ENCODE measurements around the gene APOLD1. TPM values are rescaled to one million over a fixed set of nuclear protein-coding genes. Genes with fewer than 3 reads are reported as not detected.
A peak's percentile ranks its signal among the peaks of the same experiment; 100 is the strongest.

APOLD1 gene
- total RNA-seq, 1 experiment from 2014 or later = 5.3 TPM

DNA sequence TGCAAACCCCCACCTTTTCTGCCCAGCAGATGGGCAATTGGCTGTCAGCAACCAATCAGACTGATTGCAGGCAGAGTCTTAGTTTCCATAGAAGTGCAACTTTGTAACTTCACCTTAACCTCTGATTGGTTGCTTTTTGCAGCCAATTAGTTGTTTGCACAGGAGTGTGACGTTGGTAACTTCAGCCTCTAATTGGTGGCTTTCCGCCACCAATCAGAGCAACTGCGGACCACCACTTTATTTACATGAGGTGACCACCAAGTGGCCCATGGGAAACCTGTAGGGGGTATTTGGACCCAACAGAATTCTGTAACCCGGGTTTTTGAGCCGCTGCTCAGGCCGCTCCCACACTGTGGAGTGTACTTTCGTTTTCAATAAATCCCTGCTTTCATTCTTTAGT lies 36.0 kb upstream of the APOLD1 start:
- no TSS peak for BruUV-seq (replicated peaks)
- Mint-ChIP-seq H3K36me3 (ENCODE audit: insufficient read depth, unreplicated experiment) (peaks cover 12% of the 10 kb centered on the region), H3K9me3 (ENCODE audit: low read depth, unreplicated experiment) (no peaks in the 10 kb centered on the region), H3K27ac (ENCODE audit: unreplicated experiment) (peak overlapping the region; percentile 54), H3K4me1 (ENCODE audit: low read depth, unreplicated experiment) (peaks cover 26% of the 10 kb centered on the region), H3K4me3 (ENCODE audit: low read depth, unreplicated experiment) (peak overlapping the region; percentile 60), H3K27me3 (ENCODE audit: unreplicated experiment) (no peaks in the 10 kb centered on the region)
- TF ChIP-seq, protein P1, sequence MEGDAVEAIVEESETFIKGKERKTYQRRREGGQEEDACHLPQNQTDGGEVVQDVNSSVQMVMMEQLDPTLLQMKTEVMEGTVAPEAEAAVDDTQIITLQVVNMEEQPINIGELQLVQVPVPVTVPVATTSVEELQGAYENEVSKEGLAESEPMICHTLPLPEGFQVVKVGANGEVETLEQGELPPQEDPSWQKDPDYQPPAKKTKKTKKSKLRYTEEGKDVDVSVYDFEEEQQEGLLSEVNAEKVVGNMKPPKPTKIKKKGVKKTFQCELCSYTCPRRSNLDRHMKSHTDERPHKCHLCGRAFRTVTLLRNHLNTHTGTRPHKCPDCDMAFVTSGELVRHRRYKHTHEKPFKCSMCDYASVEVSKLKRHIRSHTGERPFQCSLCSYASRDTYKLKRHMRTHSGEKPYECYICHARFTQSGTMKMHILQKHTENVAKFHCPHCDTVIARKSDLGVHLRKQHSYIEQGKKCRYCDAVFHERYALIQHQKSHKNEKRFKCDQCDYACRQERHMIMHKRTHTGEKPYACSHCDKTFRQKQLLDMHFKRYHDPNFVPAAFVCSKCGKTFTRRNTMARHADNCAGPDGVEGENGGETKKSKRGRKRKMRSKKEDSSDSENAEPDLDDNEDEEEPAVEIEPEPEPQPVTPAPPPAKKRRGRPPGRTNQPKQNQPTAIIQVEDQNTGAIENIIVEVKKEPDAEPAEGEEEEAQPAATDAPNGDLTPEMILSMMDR (IDR thresholded peaks at IDR 0.05; ENCODE audit: unreplicated experiment) = no peak
- intact Hi-C loops (cut with micrococcal nuclease; ENCODE audit: unreplicated experiment) = no loop called here
- DNase-seq = peak; percentile 51
- CTCF ChIA-PET = no interaction called here

DNA sequence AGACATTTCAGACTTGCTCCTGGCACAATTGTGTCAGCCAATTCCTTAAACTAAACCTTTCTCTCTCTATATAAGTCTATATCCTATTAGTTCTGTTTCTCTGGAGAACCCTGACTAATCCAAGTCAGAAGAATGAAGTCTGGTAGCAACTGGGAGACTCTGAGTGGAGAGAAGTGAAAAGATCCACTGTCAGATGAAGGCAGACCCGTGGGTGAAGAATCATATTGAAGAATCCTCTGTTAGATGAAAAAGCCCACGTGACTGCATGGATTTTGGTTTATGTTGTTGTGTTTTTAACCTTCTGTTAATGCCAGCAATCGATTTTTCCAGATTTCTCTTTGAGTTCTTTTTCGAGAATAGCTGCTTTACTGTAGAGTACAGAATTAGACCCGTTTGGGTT lies 29.5 kb upstream of the APOLD1 start:
- TF ChIP-seq, protein P1 (IDR thresholded peaks at IDR 0.05; ENCODE audit: unreplicated experiment) = no peak
- H3K27ac Mint-ChIP-seq (ENCODE audit: unreplicated experiment) = no peak overlapping the region
- H3K4me1 Mint-ChIP-seq (ENCODE audit: low read depth, unreplicated experiment) = peaks cover 34% of the 10 kb centered on the region
- no peak for DNase-seq
- H3K36me3 Mint-ChIP-seq (ENCODE audit: insufficient read depth, unreplicated experiment) = peaks cover 17% of the 10 kb centered on the region
- CTCF ChIA-PET = no interaction called here
- no TSS peak for BruUV-seq (replicated peaks)
- no peaks in the 10 kb centered on the region for H3K9me3 Mint-ChIP-seq (ENCODE audit: low read depth, unreplicated experiment)
- H3K4me3 Mint-ChIP-seq (ENCODE audit: low read depth, unreplicated experiment) = no peak overlapping the region
- intact Hi-C loops (cut with micrococcal nuclease; ENCODE audit: unreplicated experiment) = no loop called here
- H3K27me3 Mint-ChIP-seq (ENCODE audit: unreplicated experiment) = no peaks in the 10 kb centered on the region

DNA sequence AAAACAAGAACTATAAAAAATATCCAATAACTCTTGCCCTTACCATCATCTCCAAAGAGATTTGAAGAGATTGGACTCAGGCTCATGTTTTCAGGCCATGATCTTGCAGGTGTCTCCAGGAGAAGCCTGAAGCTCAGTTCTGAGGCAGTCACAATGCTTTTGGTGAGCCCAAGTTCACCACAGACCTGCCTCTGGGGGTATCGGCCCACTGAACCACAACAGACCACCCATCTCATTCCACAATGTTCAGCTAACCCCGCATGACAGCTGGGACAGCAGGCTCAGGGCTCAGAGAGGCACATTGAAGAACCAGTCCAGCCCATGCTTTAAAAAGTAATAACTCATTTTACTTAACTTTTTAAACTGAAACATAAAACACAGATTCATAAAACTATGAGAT lies 28.3 kb upstream of the APOLD1 start:
- DNase-seq = no peak
- intact Hi-C loops (cut with micrococcal nuclease; ENCODE audit: unreplicated experiment) = no loop called here
- peaks cover 25% of the 10 kb centered on the region for H3K4me1 Mint-ChIP-seq (ENCODE audit: low read depth, unreplicated experiment)
- CTCF ChIA-PET = no interaction called here
- TF ChIP-seq, protein P1 (IDR thresholded peaks at IDR 0.05; ENCODE audit: unreplicated experiment) = no peak
- no TSS peak for BruUV-seq (replicated peaks)
- peak overlapping the region; percentile 56 for H3K27ac Mint-ChIP-seq (ENCODE audit: unreplicated experiment)
- no peak overlapping the region for H3K4me3 Mint-ChIP-seq (ENCODE audit: low read depth, unreplicated experiment)
- no peaks in the 10 kb centered on the region for H3K9me3 Mint-ChIP-seq (ENCODE audit: low read depth, unreplicated experiment)
- H3K36me3 Mint-ChIP-seq (ENCODE audit: insufficient read depth, unreplicated experiment) = peaks cover 17% of the 10 kb centered on the region
- no peaks in the 10 kb centered on the region for H3K27me3 Mint-ChIP-seq (ENCODE audit: unreplicated experiment)

DNA sequence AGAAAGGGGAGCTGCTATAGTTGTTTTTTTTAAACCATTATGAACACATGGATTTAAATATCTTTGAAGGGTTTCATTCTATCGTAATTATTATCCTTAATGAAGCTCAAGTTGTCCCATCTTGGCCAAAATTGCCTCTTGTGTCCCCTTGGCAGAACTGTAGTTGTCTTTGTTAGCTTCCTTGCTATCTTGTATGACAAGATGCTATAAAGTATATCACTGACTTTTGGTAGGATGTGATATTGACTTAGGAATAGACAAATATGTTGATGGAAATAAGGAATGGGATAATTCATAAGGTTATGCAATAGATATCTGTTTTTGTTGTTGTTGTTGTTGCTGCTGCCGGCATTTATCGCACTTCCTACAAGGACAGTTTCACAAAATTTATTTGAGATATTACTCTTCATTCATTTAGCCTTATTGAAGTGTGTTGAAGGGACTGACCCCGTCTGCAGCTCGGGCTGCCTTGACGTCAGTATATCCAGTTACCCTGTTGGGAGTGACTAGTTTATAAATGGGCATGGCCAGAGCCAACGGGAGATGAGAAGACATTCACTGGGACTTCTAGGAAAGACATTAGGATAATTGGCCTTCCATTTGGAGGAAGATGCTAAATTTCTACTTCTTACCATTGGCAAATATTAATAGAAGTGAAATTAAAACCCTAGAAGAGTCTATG lies 26.1 kb upstream of the APOLD1 start:
- Mint-ChIP-seq H3K9me3 (ENCODE audit: low read depth, unreplicated experiment) (no peaks in the 10 kb centered on the region), H3K27me3 (ENCODE audit: unreplicated experiment) (no peaks in the 10 kb centered on the region), H3K27ac (ENCODE audit: unreplicated experiment) (peak overlapping the region; percentile 99), H3K36me3 (ENCODE audit: insufficient read depth, unreplicated experiment) (peaks cover 17% of the 10 kb centered on the region), H3K4me3 (ENCODE audit: low read depth, unreplicated experiment) (peak overlapping the region; percentile 45), H3K4me1 (ENCODE audit: low read depth, unreplicated experiment) (peaks cover 24% of the 10 kb centered on the region)
- no peak for DNase-seq
- CTCF ChIA-PET = interaction anchor here (1.0 to 1.3 kb wide), 2 partner anchors 20 to 22 kb away, joined by 3 to 4 read pairs; no protein-coding TSS in a partner anchor
- BruUV-seq (replicated peaks) = TSS peak; percentile 91
- TF ChIP-seq, protein P1 (IDR thresholded peaks at IDR 0.05; ENCODE audit: unreplicated experiment) = no peak
- intact Hi-C loops (cut with micrococcal nuclease; ENCODE audit: unreplicated experiment) = no loop called here

Data from Calu3 (cell line).